Breast epithelium (tissue), 3 donors: Measurements from ENCODE around the gene SGSM2.

Experiments used
- CTCF ChIP-seq, 3 donors: fragments of 450-650 bp; IDR thresholded peaks; one replicate each; pipeline ENCODE4 v1.5.1; 2016 to 2017; ENCODE audit warnings: antibody characterized with exemption in 3 of 3, mild to moderate bottlenecking in 3 of 3, moderate library complexity in 3 of 3
- POLR2A ChIP-seq: fragments of 450-650 bp; IDR thresholded peaks from one replicate; pipeline ENCODE4 v1.6.1; 2016; ENCODE audit warnings: antibody characterized with exemption, mild to moderate bottlenecking, moderate library complexity

- TF ChIP-seq CTCF (IDR thresholded peaks at IDR 0.05): no peak
- TF ChIP-seq POLR2A: no peak
Observed at GRCh38 chr17:2421315-2422147, 84.2 kb downstream of the SGSM2 start.
